ENCODE data around the gene AGPAT4. TPM values are rescaled to one million over a fixed set of nuclear protein-coding genes. Genes with fewer than 3 reads are reported as not detected.
"Not testable (repeated sequence)": the region's sequence is repeated elsewhere in the genome, so short reads cannot be mapped to it uniquely, and the experiment has no call there.

AGPAT4 gene
- total RNA-seq, 6 experiments from 2014 or later, result 0.42 to 1.7 (median 0.78) TPM

GRCh38 chr6:161128680-161129196 lies 145.1 kb downstream of the AGPAT4 start:
- no peak for ATAC-seq
- whole genome bisulfite sequencing (ENCODE audit: insufficient coverage, low coverage, low lambda C conversion rate, missing lambda C conversion rate), result 78% methylated on average over 9 of the region's 12 CpGs
- H3K36me3 ChIP-seq, result no peaks in the 10 kb centered on the region
- no peaks in the 10 kb centered on the region for H3K4me1 ChIP-seq
- no peak for TF ChIP-seq POLR2A (IDR thresholded peaks at IDR 0.05)
- no peak for TF ChIP-seq CTCF (IDR thresholded peaks at IDR 0.05)
- no peak overlapping the region for H3K27ac ChIP-seq
- no peaks in the 10 kb centered on the region for H3K9me3 ChIP-seq
- H3K27me3 ChIP-seq, result no peaks in the 10 kb centered on the region
- intact Hi-C loops (cut with DNase I), result no loop called here
- no peak overlapping the region for H3K4me3 ChIP-seq
- DNase-seq, result no peak

- H3K9me3 ChIP-seq, result peaks cover 0 to 5% (median 0%) of the 10 kb centered on the region in 4 donors
- no peak for TF ChIP-seq POLR2A (IDR thresholded peaks at IDR 0.05)
- no peak for TF ChIP-seq CTCF (IDR thresholded peaks at IDR 0.05)
- DNase-seq, result no peak
- no peaks in the 10 kb centered on the region for H3K27me3 ChIP-seq
- 93% methylated on average over 2 of the region's 2 CpGs for WGBS (ENCODE audit: insufficient coverage, low coverage, low lambda C conversion rate, missing lambda C conversion rate)
- intact Hi-C loops (cut with DNase I), result no loop called here
- no peaks in the 10 kb centered on the region for H3K4me1 ChIP-seq
- no peaks in the 10 kb centered on the region for H3K36me3 ChIP-seq
- no peak overlapping the region for H3K4me3 ChIP-seq
- no peak for ATAC-seq
- H3K27ac ChIP-seq, result no peak overlapping the region
These were observed 145.6 kb downstream of the AGPAT4 start for GRCh38 chr6:161128230-161128629.

GRCh38 chr6:161127071-161127740 lies 146.7 kb downstream of the AGPAT4 start:
- Histone ChIP-seq H3K36me3 (no peaks in the 10 kb centered on the region), H3K4me3 (no peak overlapping the region), H3K9me3 (peaks cover 0 to 5% (median 0%) of the 10 kb centered on the region in 4 donors), H3K27me3 (no peaks in the 10 kb centered on the region), H3K4me1 (no peaks in the 10 kb centered on the region), H3K27ac (no peak overlapping the region)
- 100% methylated on average over 1 of the region's 7 CpGs for WGBS (ENCODE audit: insufficient coverage, low coverage, low lambda C conversion rate, missing lambda C conversion rate)
- TF ChIP-seq CTCF (IDR thresholded peaks at IDR 0.05) (no peak), POLR2A (IDR thresholded peaks at IDR 0.05) (no peak)
- no peak for DNase-seq
- intact Hi-C loops (cut with DNase I), result no loop called here
- ATAC-seq, result no peak

GRCh38 chr6:161125591-161125990 lies 148.3 kb downstream of the AGPAT4 start:
- 92% methylated on average over 2 of the region's 2 CpGs for WGBS (ENCODE audit: insufficient coverage, low coverage, low lambda C conversion rate, missing lambda C conversion rate)
- peaks cover 0 to 5% (median 0%) of the 10 kb centered on the region in 4 donors for H3K9me3 ChIP-seq
- intact Hi-C loops (cut with DNase I), result no loop called here
- H3K4me1 ChIP-seq, result no peaks in the 10 kb centered on the region
- ATAC-seq (no peak), DNase-seq (no peak)
- no peak overlapping the region for H3K27ac ChIP-seq
- no peak overlapping the region for H3K4me3 ChIP-seq
- H3K36me3 ChIP-seq, result no peaks in the 10 kb centered on the region
- TF ChIP-seq POLR2A (IDR thresholded peaks at IDR 0.05) (no peak), CTCF (IDR thresholded peaks at IDR 0.05) (no peak)
- H3K27me3 ChIP-seq, result no peaks in the 10 kb centered on the region

GRCh38 chr6:161123319-161123718 lies 150.5 kb downstream of the AGPAT4 start:
- H3K9me3 ChIP-seq; H3K27me3 ChIP-seq; ATAC-seq; H3K27ac ChIP-seq; H3K4me1 ChIP-seq; H3K4me3 ChIP-seq; DNase-seq; intact Hi-C loops (cut with DNase I); H3K36me3 ChIP-seq: not testable (repeated sequence)
